ENCODE measurements around the gene DYNLL1.
"Not testable (repeated sequence)": the region's sequence is repeated elsewhere in the genome, so short reads cannot be mapped to it uniquely, and the experiment has no call there.

DYNLL1 gene

GRCh38 chr12:120473807-120474615, 21.9 kb upstream of the DYNLL1 start:
- DNase-seq (ENCODE audit: extremely low spot score, insufficient read length, low read depth): no peak
- no peak for FAIRE-seq

GRCh38 chr12:120474616-120474960, 21.3 kb upstream of the DYNLL1 start:
- no peak for FAIRE-seq
- no peak for DNase-seq (ENCODE audit: extremely low spot score, insufficient read length, low read depth)

- no peak for FAIRE-seq
- DNase-seq (ENCODE audit: extremely low spot score, insufficient read length, low read depth): no peak
These were observed 20.3 kb upstream of the DYNLL1 start for GRCh38 chr12:120475643-120476042.

- no peak for FAIRE-seq
- DNase-seq (ENCODE audit: extremely low spot score, insufficient read length, low read depth): no peak
These were observed 16.5 kb upstream of the DYNLL1 start for GRCh38 chr12:120479458-120479857.

- FAIRE-seq (no peak), DNase-seq (ENCODE audit: extremely low spot score, insufficient read length, low read depth) (no peak)
These were observed 15.7 kb upstream of the DYNLL1 start for GRCh38 chr12:120480211-120480610.

- FAIRE-seq: no peak
- no peak for DNase-seq (ENCODE audit: extremely low spot score, insufficient read length, low read depth)
These were observed 14.7 kb upstream of the DYNLL1 start for GRCh38 chr12:120481022-120481767.

GRCh38 chr12:120483621-120484020, 12.3 kb upstream of the DYNLL1 start:
- DNase-seq (ENCODE audit: extremely low spot score, insufficient read length, low read depth) (no peak), FAIRE-seq (no peak)

- DNase-seq (ENCODE audit: extremely low spot score, insufficient read length, low read depth) (no peak), FAIRE-seq (no peak)
These were observed 9.7 kb upstream of the DYNLL1 start for GRCh38 chr12:120485961-120486881.

- not testable (repeated sequence) for DNase-seq (ENCODE audit: extremely low spot score, insufficient read length, low read depth); FAIRE-seq
These were observed 8.4 kb upstream of the DYNLL1 start for GRCh38 chr12:120487552-120487951.

- DNase-seq (ENCODE audit: extremely low spot score, insufficient read length, low read depth) (no peak), FAIRE-seq (no peak)
These were observed 7.8 kb upstream of the DYNLL1 start for GRCh38 chr12:120488057-120488640.

GRCh38 chr12:120489018-120489417, 6.9 kb upstream of the DYNLL1 start:
- DNase-seq (ENCODE audit: extremely low spot score, insufficient read length, low read depth) (no peak), FAIRE-seq (no peak)

- no peak for DNase-seq (ENCODE audit: extremely low spot score, insufficient read length, low read depth)
- FAIRE-seq: no peak
These were observed 5.6 kb upstream of the DYNLL1 start for GRCh38 chr12:120490325-120490724.

GRCh38 chr12:120490833-120491512, 4.9 kb upstream of the DYNLL1 start:
- no peak for DNase-seq (ENCODE audit: extremely low spot score, insufficient read length, low read depth)
- FAIRE-seq: no peak

- no peak for FAIRE-seq
- DNase-seq (ENCODE audit: extremely low spot score, insufficient read length, low read depth): no peak
These were observed 655 bp upstream of the DYNLL1 start for GRCh38 chr12:120495186-120495730.

GRCh38 chr12:120496413-120497340, 764 bp downstream of the DYNLL1 start:
- FAIRE-seq (no peak), DNase-seq (ENCODE audit: extremely low spot score, insufficient read length, low read depth) (peak; percentile 36)

GRCh38 chr12:120497524-120498150, 1.7 kb downstream of the DYNLL1 start:
- no peak for DNase-seq (ENCODE audit: extremely low spot score, insufficient read length, low read depth)
- no peak for FAIRE-seq

- FAIRE-seq (no peak), DNase-seq (ENCODE audit: extremely low spot score, insufficient read length, low read depth) (no peak)
These were observed 3.1 kb downstream of the DYNLL1 start for GRCh38 chr12:120498870-120499515.

Data from GM18507 (cell line).